Lung (tissue), 12 donors: ENCODE results near the gene SLC18A2. TPM values are rescaled to one million over a fixed set of nuclear protein-coding genes. Genes with fewer than 3 reads are reported as not detected.

Experiments
- ATAC-seq: fragments of 200-7000 bp; cut with Tn5 transposase; one replicate; pipeline ENCODE4 v1.9.1; 2020; ENCODE audit warnings: moderate number of reproducible peaks; ENCODE audit not compliant: insufficient read depth, low FRiP score
- DNase-seq, 3 donors: peaks; one replicate each; pipeline ENCODE4 v3.0.0-alpha.2; 2013 to 2017
- H3K27ac ChIP-seq, 2 donors: one replicate each; pipeline ENCODE4 v1.5.1; 2013; ENCODE audit warnings: mild to moderate bottlenecking in 2 of 2, moderate library complexity in 2 of 2, control low read depth in 1 of 2, inconsistent platforms in 1 of 2, low read depth in 1 of 2, low read length in 1 of 2
- H3K27me3 ChIP-seq, 3 donors: one replicate each; pipeline ENCODE4 v1.5.1; 2013; ENCODE audit warnings: low read length in 2 of 3; ENCODE audit not compliant: control insufficient read depth in 3 of 3, insufficient read depth in 3 of 3
- H3K36me3 ChIP-seq, 4 donors: one replicate each; pipeline ENCODE4 v1.5.1; 2013; ENCODE audit warnings: low read length in 4 of 4, mild to moderate bottlenecking in 1 of 4, moderate library complexity in 1 of 4; ENCODE audit not compliant: control insufficient read depth in 4 of 4, insufficient read depth in 4 of 4
- H3K4me1 ChIP-seq, 5 donors: one replicate each; pipeline ENCODE4 v1.5.1; 2013; ENCODE audit warnings: low read length in 5 of 5, mild to moderate bottlenecking in 2 of 5, moderate library complexity in 1 of 5; ENCODE audit not compliant: control insufficient read depth in 5 of 5, insufficient read depth in 5 of 5
- H3K4me3 ChIP-seq: one replicate; pipeline ENCODE4 v1.5.1; 2013; ENCODE audit warnings: mild to moderate bottlenecking, control low read depth, moderate library complexity
- H3K9ac ChIP-seq, 2 donors: one replicate each; pipeline ENCODE4 v1.5.1; 2013; ENCODE audit warnings: low read length in 2 of 2, control low read depth in 1 of 2; ENCODE audit not compliant: insufficient read depth in 1 of 2
- H3K9me3 ChIP-seq, 4 donors: one replicate each; pipeline ENCODE4 v1.5.1; 2013; ENCODE audit warnings: low read length in 3 of 4, mild to moderate bottlenecking in 1 of 4, moderate library complexity in 1 of 4; ENCODE audit not compliant: control insufficient read depth in 4 of 4, insufficient read depth in 3 of 4
- WGBS, 2 donors: extraction: QIAGEN DNeasy Blood & Tissue Kit; methylation state at CpG; one replicate each; pipeline ENCODE4 v1.1.7; 2013; 5-methylcytosine and 5-hydroxymethylcytosine counted together
- polyA plus RNA-seq, 2 donors: library from polyadenylated mRNA; stranded (reverse); fragments of 200-250 nt; gene quantifications; one replicate each; pipeline ENCODE4 v1.2.1, GENCODE V29; 2013
- total RNA-seq, 2 donors: library from RNA; depleted of rRNA in 1 of 2; stranded (reverse); fragments of >200 nt in 1 of 2; gene quantifications; one replicate each; pipeline ENCODE4 v1.2.1, GENCODE V29; 2014 to 2021
- TF ChIP-seq, protein P1 (sequence below): IDR thresholded peaks from 2 replicates; pipeline ENCODE4 v1.5.1; 2012; ENCODE audit warnings: mild to moderate bottlenecking; ENCODE audit errors: control extremely low read depth, extremely low read depth
- donor health status: control.
- donor health status: control.
- donor health status: Bipolar disorder and iron deficiency.
- donor health status: healthy.
- donor health status: DM: yes; HTN: yes; CAD: no.

SLC18A2 gene
- total and polyA plus RNA-seq, 4 donors, result 0.21 to 3.7 (median 0.65) TPM

DNA sequence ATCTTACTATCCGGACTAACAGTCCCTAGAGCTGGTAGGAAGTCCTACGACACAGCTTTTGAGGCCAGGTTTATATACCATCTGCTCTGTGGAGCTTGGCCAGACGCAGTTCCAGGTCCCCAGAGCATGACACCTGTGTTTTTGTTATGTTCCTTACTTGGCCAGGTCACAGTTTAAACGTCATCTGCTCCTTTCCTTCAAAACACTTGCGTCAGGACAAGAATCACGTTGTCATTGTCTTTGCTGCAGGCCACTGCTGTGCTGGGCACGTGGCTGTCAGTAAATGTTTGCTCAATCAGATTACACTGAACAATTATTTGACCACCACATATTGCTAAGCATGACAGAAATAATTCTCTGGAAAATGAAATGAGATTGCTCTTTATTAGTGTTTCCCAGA lies 23.9 kb downstream of the SLC18A2 start:
- Histone ChIP-seq H3K36me3 (no peaks in the 10 kb centered on the region), H3K27ac (no peak overlapping the region), H3K4me1 (peaks cover 0 to 4% (median 0%) of the 10 kb centered on the region in 5 donors), H3K9me3 (no peaks in the 10 kb centered on the region), H3K9ac (no peak overlapping the region), H3K4me3 (no peak overlapping the region), H3K27me3 (no peaks in the 10 kb centered on the region)
- DNase-seq (no peak), ATAC-seq (no peak)
- TF ChIP-seq, protein P1, sequence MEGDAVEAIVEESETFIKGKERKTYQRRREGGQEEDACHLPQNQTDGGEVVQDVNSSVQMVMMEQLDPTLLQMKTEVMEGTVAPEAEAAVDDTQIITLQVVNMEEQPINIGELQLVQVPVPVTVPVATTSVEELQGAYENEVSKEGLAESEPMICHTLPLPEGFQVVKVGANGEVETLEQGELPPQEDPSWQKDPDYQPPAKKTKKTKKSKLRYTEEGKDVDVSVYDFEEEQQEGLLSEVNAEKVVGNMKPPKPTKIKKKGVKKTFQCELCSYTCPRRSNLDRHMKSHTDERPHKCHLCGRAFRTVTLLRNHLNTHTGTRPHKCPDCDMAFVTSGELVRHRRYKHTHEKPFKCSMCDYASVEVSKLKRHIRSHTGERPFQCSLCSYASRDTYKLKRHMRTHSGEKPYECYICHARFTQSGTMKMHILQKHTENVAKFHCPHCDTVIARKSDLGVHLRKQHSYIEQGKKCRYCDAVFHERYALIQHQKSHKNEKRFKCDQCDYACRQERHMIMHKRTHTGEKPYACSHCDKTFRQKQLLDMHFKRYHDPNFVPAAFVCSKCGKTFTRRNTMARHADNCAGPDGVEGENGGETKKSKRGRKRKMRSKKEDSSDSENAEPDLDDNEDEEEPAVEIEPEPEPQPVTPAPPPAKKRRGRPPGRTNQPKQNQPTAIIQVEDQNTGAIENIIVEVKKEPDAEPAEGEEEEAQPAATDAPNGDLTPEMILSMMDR, result no peak
- WGBS, 2 donors, result 67 to 70% methylated on average over 7 of the region's 7 CpGs

DNA sequence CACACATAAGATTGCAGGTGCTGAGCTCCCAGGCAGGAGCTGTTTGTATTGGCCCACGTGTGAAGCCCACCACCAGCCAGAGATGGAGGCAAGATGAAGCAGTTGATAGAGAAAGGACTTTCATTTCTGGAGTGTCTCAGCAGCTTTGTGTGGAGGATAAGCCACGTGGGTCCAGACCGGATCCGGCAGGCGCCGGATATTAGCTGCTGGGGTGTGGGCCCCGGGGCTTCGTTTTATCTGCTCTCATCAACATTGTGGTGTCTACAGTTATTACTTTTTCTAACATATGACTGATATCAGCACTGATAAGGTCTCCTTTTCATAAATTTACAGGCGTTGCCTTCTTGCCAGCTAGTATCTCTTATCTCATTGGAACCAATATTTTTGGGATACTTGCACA lies 25.5 kb downstream of the SLC18A2 start:
- Histone ChIP-seq H3K9me3 (no peaks in the 10 kb centered on the region), H3K27ac (no peak overlapping the region), H3K9ac (no peak overlapping the region), H3K27me3 (no peaks in the 10 kb centered on the region), H3K4me3 (no peak overlapping the region), H3K36me3 (no peaks in the 10 kb centered on the region), H3K4me1 (peaks cover 0 to 3% (median 0%) of the 10 kb centered on the region in 5 donors)
- TF ChIP-seq, protein P1, result no peak
- ATAC-seq (no peak), DNase-seq (no peak)
- 84 to 93% methylated on average over 9 of the region's 9 CpGs for WGBS, 2 donors

- Histone ChIP-seq H3K4me1 (no peaks in the 10 kb centered on the region), H3K27ac (no peak overlapping the region), H3K27me3 (no peaks in the 10 kb centered on the region), H3K36me3 (no peaks in the 10 kb centered on the region), H3K9me3 (no peaks in the 10 kb centered on the region), H3K4me3 (no peak overlapping the region), H3K9ac (no peak overlapping the region)
- no peak for ATAC-seq
- TF ChIP-seq, protein P1, result no peak
- 90 to 94% methylated on average over 2 of the region's 2 CpGs for WGBS, 2 donors
- DNase-seq, result no peak
These were observed 25.9 kb downstream of the SLC18A2 start for GRCh38 chr10:117266812-117267211.

GRCh38 chr10:117268258-117268657 lies 27.3 kb downstream of the SLC18A2 start:
- DNase-seq, result no peak
- Histone ChIP-seq H3K4me1 (no peaks in the 10 kb centered on the region), H3K9me3 (no peaks in the 10 kb centered on the region), H3K27me3 (no peaks in the 10 kb centered on the region), H3K9ac (no peak overlapping the region), H3K4me3 (no peak overlapping the region), H3K27ac (no peak overlapping the region), H3K36me3 (no peaks in the 10 kb centered on the region)
- TF ChIP-seq, protein P1, result no peak
- 91 to 93% methylated on average over 4 of the region's 4 CpGs for WGBS, 2 donors
- ATAC-seq, result no peak
